ENCODE measurements around the gene CDH11. TPM values are rescaled to one million over a fixed set of nuclear protein-coding genes. Genes with fewer than 3 reads are reported as not detected.

The CDH11 gene
- total RNA-seq, 3 donors from 2014 or later: 6.4 to 24.7 (median 12.6) TPM

DNA sequence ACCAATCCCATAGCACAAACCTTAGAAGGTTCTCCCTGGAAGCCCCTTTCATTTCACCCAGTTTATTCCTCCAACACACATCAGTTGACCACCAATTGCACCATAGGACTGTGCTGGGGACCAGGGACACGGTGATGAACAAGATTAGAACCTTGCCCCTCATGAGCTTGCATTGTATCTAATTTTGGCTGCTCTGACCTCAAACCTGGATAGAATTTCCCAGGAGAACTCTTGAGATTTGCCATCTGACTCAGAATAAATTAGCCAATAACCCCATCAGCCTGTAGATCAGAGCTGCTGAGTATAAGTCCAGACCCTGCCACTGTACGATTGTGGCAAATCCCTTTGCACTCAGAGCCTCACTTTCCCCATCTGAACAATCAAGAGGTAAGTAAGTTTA is 52.1 kb downstream of the CDH11 start:
- no peak for ATAC-seq

GRCh38 chr16:65069065-65069464 is 52.8 kb downstream of the CDH11 start:
- no peak for ATAC-seq
- no peak for DNase-seq
- intact Hi-C loops (cut with DNase I, micrococcal nuclease): no loop called here
- H3K4me1 ChIP-seq (ENCODE audit: low read depth): no peaks in the 10 kb centered on the region
- no peaks in the 10 kb centered on the region for H3K36me3 ChIP-seq (ENCODE audit: low read depth)
- no peak for TF ChIP-seq CTCF (IDR thresholded peaks at IDR 0.05)
- H3K9me3 ChIP-seq: no peaks in the 10 kb centered on the region
- no peak overlapping the region for H3K4me3 ChIP-seq

More for the DNA sequence above, 52.1 kb downstream of the CDH11 start:
- DNase-seq: no peak
- no peak for TF ChIP-seq CTCF (IDR thresholded peaks at IDR 0.05)
- H3K4me3 ChIP-seq: no peak overlapping the region
- no peaks in the 10 kb centered on the region for H3K9me3 ChIP-seq
- intact Hi-C loops (cut with DNase I, micrococcal nuclease): no loop called here
- no peaks in the 10 kb centered on the region for H3K4me1 ChIP-seq (ENCODE audit: low read depth)
- H3K36me3 ChIP-seq (ENCODE audit: low read depth): no peaks in the 10 kb centered on the region

DNA sequence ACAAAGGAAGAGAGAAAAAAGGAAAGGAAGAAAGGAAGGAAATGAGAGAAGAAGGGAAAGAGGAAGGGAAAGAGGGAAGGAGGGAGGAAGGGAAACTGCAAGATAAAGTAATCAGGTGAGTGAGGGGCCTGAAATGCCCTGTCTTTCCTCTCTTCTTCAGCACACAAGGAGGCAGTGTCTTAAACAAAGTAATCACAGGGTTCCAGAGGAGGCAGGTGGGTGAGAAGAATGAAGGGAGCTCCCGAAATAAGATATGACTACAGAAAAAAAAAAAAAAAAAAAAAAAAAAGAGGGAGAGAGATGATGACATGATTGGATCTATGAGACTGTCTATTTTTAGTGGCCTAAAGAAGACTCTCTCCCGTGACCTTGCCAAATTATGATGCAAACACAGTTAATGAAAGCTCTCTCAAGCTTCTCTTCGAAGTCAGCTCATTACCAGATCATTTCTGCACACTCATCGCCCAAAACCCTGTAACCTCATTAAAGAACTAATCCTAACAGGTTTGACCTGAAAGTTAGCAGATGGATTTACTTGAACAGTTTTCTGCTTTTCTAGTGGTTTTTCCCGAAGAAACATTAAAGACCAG is 53.6 kb downstream of the CDH11 start:
- no peak for TF ChIP-seq CTCF (IDR thresholded peaks at IDR 0.05)
- ATAC-seq (no peak), DNase-seq (no peak)
- intact Hi-C loops (cut with DNase I, micrococcal nuclease): no loop called here
- Histone ChIP-seq H3K9me3 (no peaks in the 10 kb centered on the region), H3K4me3 (no peak overlapping the region), H3K36me3 (ENCODE audit: low read depth) (no peaks in the 10 kb centered on the region), H3K4me1 (ENCODE audit: low read depth) (no peaks in the 10 kb centered on the region)

DNA sequence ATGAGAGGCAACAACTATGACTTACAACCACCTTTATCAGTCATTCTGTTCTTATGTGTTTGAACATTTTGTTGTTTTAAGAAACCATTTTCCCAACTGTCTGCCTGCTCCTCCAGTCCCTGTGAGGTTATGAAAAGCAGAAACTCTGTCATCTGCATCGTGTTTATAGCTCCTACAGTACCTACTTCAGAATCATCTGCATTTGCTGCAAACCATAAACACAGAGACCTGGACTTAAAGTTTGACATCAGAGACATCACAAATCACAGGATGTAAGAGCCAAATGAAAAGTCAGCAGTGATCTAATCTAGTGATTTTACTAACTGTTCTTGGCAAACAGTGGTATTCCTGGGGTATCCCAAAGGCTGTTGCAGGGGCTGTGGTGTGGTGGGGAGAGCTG is 55.2 kb downstream of the CDH11 start:
- intact Hi-C loops (cut with DNase I, micrococcal nuclease): no loop called here
- H3K4me1 ChIP-seq (ENCODE audit: low read depth): no peaks in the 10 kb centered on the region
- H3K4me3 ChIP-seq: no peak overlapping the region
- no peaks in the 10 kb centered on the region for H3K9me3 ChIP-seq
- DNase-seq (no peak), ATAC-seq (no peak)
- no peaks in the 10 kb centered on the region for H3K36me3 ChIP-seq (ENCODE audit: low read depth)
- TF ChIP-seq CTCF (IDR thresholded peaks at IDR 0.05): no peak

DNA sequence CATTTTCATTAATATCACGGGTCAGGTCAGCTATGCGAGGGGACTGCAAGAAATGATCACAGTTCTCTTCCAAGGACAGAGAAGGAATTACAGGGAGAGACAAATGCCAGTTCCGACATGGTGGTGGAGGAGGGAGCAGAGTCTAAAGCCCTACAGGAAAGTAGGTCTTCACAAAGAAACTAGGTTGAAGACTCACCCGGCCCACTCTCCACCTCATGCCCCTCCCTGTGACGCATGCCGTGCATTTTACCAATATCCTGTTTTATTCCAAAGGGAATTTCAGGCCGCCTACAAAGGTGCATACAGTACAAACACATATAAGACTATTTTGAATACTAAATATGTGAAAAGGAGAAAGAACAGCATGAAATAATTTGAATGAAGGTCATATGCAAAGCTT is 56.8 kb downstream of the CDH11 start:
- Histone ChIP-seq H3K4me3 (no peak overlapping the region), H3K36me3 (ENCODE audit: low read depth) (no peaks in the 10 kb centered on the region), H3K4me1 (ENCODE audit: low read depth) (no peaks in the 10 kb centered on the region), H3K9me3 (no peaks in the 10 kb centered on the region)
- no peak for DNase-seq
- no peak for TF ChIP-seq CTCF (IDR thresholded peaks at IDR 0.05)
- no peak for ATAC-seq
- intact Hi-C loops (cut with DNase I, micrococcal nuclease): no loop called here

- TF ChIP-seq CTCF (IDR thresholded peaks at IDR 0.05): no peak
- Histone ChIP-seq H3K9me3 (no peaks in the 10 kb centered on the region), H3K4me3 (no peak overlapping the region), H3K4me1 (ENCODE audit: low read depth) (no peaks in the 10 kb centered on the region), H3K36me3 (ENCODE audit: low read depth) (no peaks in the 10 kb centered on the region)
- no peak for ATAC-seq
- DNase-seq: no peak
- intact Hi-C loops (cut with DNase I, micrococcal nuclease): no loop called here
Measured at GRCh38 chr16:65064131-65064530, 57.7 kb downstream of the CDH11 start.

All from mucosa of descending colon (tissue), 3 donors.